Esophagus muscularis mucosa (tissue), 4 donors: ENCODE measurements around the gene GALNT14. TPM values are rescaled to one million over a fixed set of nuclear protein-coding genes. Genes with fewer than 3 reads are reported as not detected.

Experiments
- DNase-seq: peaks from one replicate; pipeline ENCODE4 v3.0.0-alpha.2; 2017; ENCODE audit errors: extremely low spot score
- H3K27ac ChIP-seq, 4 donors: fragments of 200-600 bp; sonication (generic); replicated peaks in 1 of 4; 1 replicate in 3 of 4; 2 replicates in 1 of 4; pipeline ENCODE4 v1.5.1; 2016 to 2019; ENCODE audit warnings: mild to moderate bottlenecking in 1 of 4
- H3K27me3 ChIP-seq, 4 donors: fragments of 200-600 bp; sonication (generic); one replicate each; pipeline versions ENCODE4 v1.5.1 to v1.6.0; 2016 to 2019
- H3K36me3 ChIP-seq, 4 donors: fragments of 200-600 bp; sonication (generic); one replicate each; pipeline ENCODE4 v1.5.1; 2016 to 2019
- H3K4me1 ChIP-seq, 4 donors: fragments of 200-600 bp; sonication (generic); one replicate each; pipeline ENCODE4 v1.5.1; 2016 to 2019
- H3K4me3 ChIP-seq, 4 donors: fragments of 200-600 bp; sonication (generic); 1 replicate in 2 of 4; 2 replicates in 2 of 4; pipeline ENCODE4 v1.5.1; 2016 to 2019; ENCODE audit warnings: mild to moderate bottlenecking in 4 of 4, moderate library complexity in 1 of 4
- H3K9me3 ChIP-seq, 4 donors: fragments of 200-600 bp; sonication (generic); 1 replicate in 3 of 4; 2 replicates in 1 of 4; pipeline ENCODE4 v1.5.1; 2016 to 2019
- EP300 ChIP-seq: sonication (generic); formaldehyde crosslinking; IDR thresholded peaks from one replicate; pipeline ENCODE4 v1.6.1; 2017; ENCODE audit warnings: antibody characterized with exemption
- POLR2A ChIP-seq: fragments of 450-650 bp; IDR thresholded peaks from one replicate; pipeline ENCODE4 v1.6.1; 2017; ENCODE audit warnings: antibody characterized with exemption, moderate library complexity, mild to moderate bottlenecking, low read depth
- POLR2AphosphoS5 ChIP-seq, 2 donors: sonication (generic); formaldehyde crosslinking; IDR thresholded peaks; one replicate each; pipeline ENCODE4 v1.6.1; 2017; ENCODE audit warnings: antibody characterized with exemption in 2 of 2
- WGBS: methylation state at CpG from one replicate; pipeline ENCODE4 v1.1.5; 2018; 5-methylcytosine and 5-hydroxymethylcytosine counted together
- intact Hi-C: fragments of 100-400 bp; cut with DNase I; formaldehyde crosslinking; loops from one replicate; pipeline ENCODE4 v1.15.1; 2023
- total RNA-seq, 4 donors: library from RNA; depleted of rRNA; stranded (reverse); fragments of >200 nt; gene quantifications; one replicate each; pipeline versions ENCODE4 v1.1.0 to v1.2.1, GENCODE V29; 2016
- TF ChIP-seq, protein P1 (sequence below), 3 experiments: fragments of 200-600 bp in 2 of 3; fragments of 450-650 bp in 1 of 3; sonication (generic) in 2 of 3; IDR thresholded peaks; one replicate each; pipeline ENCODE4 v1.5.1; 2017 to 2019; ENCODE audit warnings: antibody characterized with exemption in 3 of 3, mild to moderate bottlenecking in 2 of 3, moderate library complexity in 1 of 3

GALNT14 gene
- total RNA-seq, 4 donors from 2014 or later, result 0.33 to 1.0 (median 0.80) TPM; not detected in 1

DNA sequence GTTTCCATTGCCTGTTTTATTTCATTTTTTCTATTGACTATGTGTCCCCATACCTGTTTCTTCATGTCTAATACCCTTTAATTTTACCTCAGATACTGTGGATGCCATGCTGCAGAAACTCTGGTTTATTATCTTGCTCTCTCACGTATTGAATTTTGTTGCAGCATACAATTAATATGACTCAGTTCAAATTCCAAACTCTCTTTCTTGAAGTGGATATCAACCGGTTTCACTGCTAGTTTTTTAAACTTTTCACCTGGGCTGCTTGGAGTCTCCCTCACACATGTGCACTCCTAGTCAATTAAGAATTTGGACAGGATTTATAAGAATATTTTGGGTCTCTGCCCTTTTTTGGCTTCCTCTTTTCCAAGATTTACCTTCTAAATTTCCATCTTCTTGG, 260.4 kb downstream of the GALNT14 start:
- no peaks in the 10 kb centered on the region for H3K4me1 ChIP-seq
- 71% methylated on average over 2 of the region's 2 CpGs for WGBS
- H3K27me3 ChIP-seq, result no peaks in the 10 kb centered on the region
- H3K27ac ChIP-seq, result no peak overlapping the region
- DNase-seq, result no peak
- no peak for TF ChIP-seq POLR2AphosphoS5 (IDR thresholded peaks at IDR 0.05)
- TF ChIP-seq EP300, result no peak
- TF ChIP-seq, protein P1, sequence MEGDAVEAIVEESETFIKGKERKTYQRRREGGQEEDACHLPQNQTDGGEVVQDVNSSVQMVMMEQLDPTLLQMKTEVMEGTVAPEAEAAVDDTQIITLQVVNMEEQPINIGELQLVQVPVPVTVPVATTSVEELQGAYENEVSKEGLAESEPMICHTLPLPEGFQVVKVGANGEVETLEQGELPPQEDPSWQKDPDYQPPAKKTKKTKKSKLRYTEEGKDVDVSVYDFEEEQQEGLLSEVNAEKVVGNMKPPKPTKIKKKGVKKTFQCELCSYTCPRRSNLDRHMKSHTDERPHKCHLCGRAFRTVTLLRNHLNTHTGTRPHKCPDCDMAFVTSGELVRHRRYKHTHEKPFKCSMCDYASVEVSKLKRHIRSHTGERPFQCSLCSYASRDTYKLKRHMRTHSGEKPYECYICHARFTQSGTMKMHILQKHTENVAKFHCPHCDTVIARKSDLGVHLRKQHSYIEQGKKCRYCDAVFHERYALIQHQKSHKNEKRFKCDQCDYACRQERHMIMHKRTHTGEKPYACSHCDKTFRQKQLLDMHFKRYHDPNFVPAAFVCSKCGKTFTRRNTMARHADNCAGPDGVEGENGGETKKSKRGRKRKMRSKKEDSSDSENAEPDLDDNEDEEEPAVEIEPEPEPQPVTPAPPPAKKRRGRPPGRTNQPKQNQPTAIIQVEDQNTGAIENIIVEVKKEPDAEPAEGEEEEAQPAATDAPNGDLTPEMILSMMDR (IDR thresholded peaks at IDR 0.05), result no peak
- TF ChIP-seq POLR2A, result no peak
- intact Hi-C loops, result no loop called here
- no peaks in the 10 kb centered on the region for H3K36me3 ChIP-seq
- H3K9me3 ChIP-seq, result peaks cover 0 to 25% (median 0%) of the 10 kb centered on the region in 4 donors
- no peak overlapping the region for H3K4me3 ChIP-seq

DNA sequence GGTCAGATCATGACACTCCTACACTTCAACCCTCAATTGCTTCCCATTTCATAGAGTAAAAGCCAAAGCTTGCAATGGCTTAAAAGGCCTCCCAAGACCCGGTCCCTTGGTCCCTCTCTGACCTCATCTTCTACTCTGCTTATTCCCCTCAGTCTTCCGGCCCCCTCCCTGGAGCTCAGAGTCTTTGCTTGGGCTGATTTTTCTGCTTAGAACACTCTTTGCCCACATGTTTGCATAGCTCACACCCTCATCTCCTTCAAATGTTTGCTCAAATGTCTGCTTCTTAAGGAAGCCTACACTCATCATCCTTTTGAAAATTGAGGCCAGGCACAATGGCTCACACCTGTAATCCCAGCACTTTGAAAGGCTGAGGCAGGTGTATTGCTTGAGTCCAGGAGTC, 265.4 kb downstream of the GALNT14 start:
- H3K36me3 ChIP-seq, result no peaks in the 10 kb centered on the region
- WGBS, result 86% methylated on average over 2 of the region's 2 CpGs
- H3K27me3 ChIP-seq, result peaks cover 0 to 5% (median 0%) of the 10 kb centered on the region in 4 donors
- TF ChIP-seq POLR2A (no peak), POLR2AphosphoS5 (IDR thresholded peaks at IDR 0.05) (no peak), EP300 (no peak)
- TF ChIP-seq, protein P1 (IDR thresholded peaks at IDR 0.05), result no peak
- H3K9me3 ChIP-seq, result peaks cover 0 to 10% (median 0%) of the 10 kb centered on the region in 4 donors
- no peak overlapping the region for H3K4me3 ChIP-seq
- no peak overlapping the region for H3K27ac ChIP-seq
- DNase-seq, result peak; percentile 29
- intact Hi-C loops, result no loop called here
- no peaks in the 10 kb centered on the region for H3K4me1 ChIP-seq

DNA sequence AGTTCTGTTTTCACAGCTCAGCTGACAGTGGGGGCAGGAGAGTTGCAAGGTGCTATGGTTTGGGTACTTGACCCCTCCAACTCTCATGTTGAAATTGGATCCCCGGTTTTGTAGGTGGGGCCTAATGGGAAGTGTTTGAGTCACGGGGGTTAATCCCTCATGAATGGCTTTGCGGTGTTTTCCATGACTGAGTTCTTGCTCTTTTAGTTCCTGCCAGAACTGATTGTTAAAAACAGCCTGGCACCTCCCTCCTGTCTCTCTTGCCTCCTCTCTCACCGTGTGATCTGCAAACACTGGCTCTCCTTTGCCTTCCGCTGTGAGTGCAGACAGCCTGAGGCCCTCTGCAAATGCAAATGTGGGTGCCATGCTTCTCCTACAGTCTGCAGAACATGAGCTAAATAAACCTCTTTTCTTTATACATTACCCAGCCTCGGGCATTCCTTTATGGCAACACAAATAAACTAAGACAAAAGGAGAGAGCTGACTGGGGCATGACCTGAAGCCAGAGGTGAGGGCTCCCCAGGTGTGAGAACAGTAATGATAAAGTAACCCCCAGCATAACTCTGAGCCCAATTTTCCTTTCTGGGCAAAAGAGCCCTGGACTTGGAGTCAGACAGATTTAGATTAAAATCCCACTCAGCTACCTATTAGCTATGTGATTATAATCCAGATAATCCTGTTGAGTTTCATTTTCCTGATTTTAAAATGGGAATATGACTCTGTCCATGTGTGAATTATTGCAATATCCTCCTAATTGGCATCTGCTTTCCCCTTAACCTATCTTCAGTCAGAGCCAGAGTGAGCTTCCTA, 266.1 kb downstream of the GALNT14 start:
- H3K27ac ChIP-seq, result no peak overlapping the region
- H3K27me3 ChIP-seq, result peaks cover 0 to 5% (median 0%) of the 10 kb centered on the region in 4 donors
- H3K4me1 ChIP-seq, result no peaks in the 10 kb centered on the region
- TF ChIP-seq, protein P1 (IDR thresholded peaks at IDR 0.05), result no peak
- TF ChIP-seq EP300 (no peak), POLR2A (no peak), POLR2AphosphoS5 (IDR thresholded peaks at IDR 0.05) (no peak)
- WGBS, result 34% methylated on average over 6 of the region's 6 CpGs
- H3K9me3 ChIP-seq, result peaks cover 0 to 10% (median 0%) of the 10 kb centered on the region in 4 donors
- no peak overlapping the region for H3K4me3 ChIP-seq
- intact Hi-C loops, result no loop called here
- peak; percentile 50 for DNase-seq
- H3K36me3 ChIP-seq, result no peaks in the 10 kb centered on the region

DNA sequence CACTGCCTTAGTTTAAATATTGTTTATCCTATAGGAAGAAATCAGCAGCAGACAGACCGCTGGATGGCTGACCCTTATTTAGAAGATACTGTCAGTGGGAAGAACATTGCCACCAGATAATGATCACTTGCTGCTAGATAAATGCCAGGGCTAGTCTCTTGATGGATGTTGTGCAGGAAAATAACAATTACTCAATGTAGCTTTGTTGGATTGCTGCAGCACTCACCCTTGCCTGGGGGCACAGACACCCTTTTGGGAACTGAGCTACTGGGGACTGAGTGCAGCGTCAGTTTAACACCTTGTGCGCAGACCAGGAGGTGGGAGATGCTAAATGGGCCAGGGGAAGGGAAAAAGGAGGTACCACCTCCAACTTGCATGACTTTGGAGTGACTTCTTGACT, 266.8 kb downstream of the GALNT14 start:
- DNase-seq, result peak; percentile 42
- Histone ChIP-seq H3K4me3 (no peak overlapping the region), H3K4me1 (no peaks in the 10 kb centered on the region), H3K9me3 (peaks cover 0 to 10% (median 0%) of the 10 kb centered on the region in 4 donors), H3K27ac (no peak overlapping the region), H3K36me3 (no peaks in the 10 kb centered on the region), H3K27me3 (peaks cover 0 to 5% (median 0%) of the 10 kb centered on the region in 4 donors)
- intact Hi-C loops, result no loop called here
- TF ChIP-seq POLR2AphosphoS5 (IDR thresholded peaks at IDR 0.05), result no peak
- TF ChIP-seq POLR2A, result no peak
- TF ChIP-seq, protein P1 (IDR thresholded peaks at IDR 0.05), result no peak
- TF ChIP-seq EP300, result no peak
- 47% methylated on average over 3 of the region's 3 CpGs for WGBS
